T-helper 9 cell (primary cell): ENCODE measurements around the gene PTGES2.
A peak's percentile ranks its signal among the peaks of the same experiment; 100 is the strongest.

Experiments used
- DNase-seq: peaks from one replicate; pipeline ENCODE4 v3.0.0-alpha.2; 2020

Gene PTGES2

DNA sequence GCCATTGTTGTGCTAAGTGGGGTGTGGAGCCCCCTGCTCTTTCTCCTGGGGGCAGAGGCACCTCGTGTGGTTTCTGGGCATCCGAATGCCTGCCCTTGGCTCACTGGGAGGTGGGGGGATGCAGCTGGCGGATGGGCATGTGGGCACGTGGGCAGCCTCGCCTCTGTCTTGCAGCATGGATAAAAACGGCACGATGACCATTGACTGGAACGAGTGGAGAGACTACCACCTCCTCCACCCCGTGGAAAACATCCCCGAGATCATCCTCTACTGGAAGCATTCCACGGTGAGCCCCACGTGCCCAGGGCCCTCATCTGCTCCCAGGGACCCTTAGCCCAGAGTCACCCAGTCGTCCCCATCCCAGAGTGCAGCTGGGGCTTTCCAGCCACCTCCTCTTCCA is 25.3 kb downstream of the PTGES2 start:
- no peak for DNase-seq

DNA sequence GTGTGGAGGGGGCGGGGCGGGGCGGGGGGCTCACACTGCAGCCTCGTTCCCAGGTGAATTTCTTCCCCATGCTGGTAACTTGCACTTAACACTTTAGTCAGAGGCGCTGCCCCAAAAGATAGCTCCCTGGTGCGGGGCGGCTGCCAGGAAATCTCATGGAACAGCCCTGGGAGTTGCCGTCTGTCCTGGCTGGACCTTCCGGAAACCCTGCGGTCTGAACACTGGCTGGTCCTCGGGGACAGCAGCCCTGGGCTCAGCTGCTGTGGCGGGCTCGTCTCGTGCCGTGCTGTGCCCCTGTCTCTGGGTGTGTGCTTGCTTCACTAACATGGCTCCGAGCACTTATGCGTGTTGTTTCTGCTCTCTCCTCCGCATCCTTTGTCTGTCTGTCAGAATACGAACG is 25.8 kb downstream of the PTGES2 start:
- DNase-seq, result no peak

DNA sequence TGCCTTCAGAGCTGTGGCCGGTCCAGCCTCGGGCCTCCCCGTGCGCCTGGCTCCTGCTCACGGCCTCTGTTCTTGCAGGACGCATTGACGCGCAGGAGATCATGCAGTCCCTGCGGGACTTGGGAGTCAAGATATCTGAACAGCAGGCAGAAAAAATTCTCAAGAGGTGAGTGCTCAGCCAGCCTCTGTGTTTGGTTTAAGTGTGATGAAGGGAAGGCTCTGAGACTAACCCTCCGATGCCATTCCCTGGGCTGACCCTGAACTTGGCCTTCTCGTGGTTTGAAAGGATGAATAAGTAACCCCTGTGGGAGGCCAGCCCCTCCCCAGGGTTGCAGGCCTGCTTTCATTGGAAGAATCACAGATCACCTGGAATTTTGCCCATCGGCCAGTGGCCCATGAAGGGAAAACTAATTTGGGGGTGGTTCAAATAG is 26.3 kb downstream of the PTGES2 start:
- no peak for DNase-seq

DNA sequence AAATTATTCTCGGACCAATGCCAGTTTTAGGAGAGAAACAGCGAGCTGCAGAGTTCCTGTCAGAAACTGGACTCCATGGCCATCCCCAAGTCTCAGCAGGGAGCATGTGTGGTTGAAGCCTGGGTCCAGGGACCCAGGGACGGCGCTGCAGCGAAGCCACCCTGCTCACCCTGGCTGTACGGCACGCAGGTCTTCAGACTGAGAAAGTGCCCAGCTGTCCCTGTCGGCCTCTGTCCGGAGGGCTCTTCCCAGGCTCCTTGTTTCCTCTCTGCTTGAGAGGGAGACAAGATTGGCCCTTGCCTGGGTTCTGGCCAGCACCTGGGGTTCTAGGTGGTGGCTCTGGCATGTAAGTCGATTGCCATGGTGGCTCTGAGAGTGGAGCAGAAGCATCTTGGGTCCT is 26.9 kb downstream of the PTGES2 start:
- no peak for DNase-seq

DNA sequence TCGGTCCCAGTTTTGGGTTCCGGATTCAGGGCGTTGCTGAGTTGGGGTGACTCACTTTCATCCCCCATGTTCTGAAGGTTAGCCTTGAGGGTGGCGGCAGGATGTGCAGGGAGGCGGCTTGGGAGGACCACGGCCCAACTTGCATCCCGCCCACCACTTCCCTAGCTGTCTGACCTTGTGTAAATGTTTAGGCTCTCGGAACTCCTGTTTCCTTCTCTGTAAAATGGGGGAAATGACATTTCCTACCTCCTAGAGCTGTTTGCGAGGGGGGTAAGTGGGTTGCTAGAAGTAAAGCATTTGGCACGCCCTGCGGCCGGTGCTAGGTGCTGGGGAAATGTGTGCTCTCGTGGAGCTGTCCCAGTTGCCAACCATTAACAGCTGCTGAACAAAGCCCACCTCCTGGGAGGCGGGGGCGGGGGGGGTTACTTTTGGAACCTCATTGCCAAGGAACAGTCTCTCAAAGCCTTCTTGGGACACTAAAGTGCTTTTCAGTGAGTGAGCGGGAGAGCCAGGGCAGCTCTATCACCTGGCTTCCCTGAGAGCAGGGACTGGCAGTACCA is 27.5 kb downstream of the PTGES2 start:
- DNase-seq, result no peak

DNA sequence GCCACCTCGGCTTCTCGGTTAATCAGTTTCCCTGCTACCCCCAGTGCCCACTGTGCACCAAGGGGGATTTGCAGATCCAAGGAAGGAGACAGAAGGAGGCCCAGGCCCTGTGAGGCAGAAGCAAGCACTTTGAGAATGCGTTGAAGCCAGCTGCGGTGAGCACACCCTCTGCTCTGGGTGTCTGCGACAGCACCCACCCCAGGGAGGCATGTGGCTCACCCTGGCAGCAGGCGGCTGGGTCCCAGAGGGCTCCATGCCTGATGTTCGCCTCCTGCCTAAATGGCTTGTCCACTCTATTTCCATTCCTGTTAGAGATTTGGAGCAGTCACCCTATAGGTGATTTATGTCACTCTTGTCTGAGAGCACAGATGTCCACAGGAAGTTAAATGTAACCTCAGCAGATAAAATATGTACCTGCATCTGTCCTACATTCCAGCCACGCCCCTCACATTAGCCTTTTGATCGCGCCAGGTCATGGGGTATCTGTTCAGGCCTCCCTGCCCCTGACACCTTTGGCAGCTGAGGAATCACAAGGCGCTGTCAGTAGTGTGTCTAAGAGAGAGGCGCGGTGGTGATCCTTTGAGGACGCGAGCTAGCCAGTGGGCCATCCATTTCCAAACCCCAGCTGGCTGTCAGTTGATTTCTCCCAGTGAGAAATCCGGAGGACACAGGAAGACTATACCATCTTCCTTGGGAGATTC is 28.1 kb downstream of the PTGES2 start:
- no peak for DNase-seq

DNA sequence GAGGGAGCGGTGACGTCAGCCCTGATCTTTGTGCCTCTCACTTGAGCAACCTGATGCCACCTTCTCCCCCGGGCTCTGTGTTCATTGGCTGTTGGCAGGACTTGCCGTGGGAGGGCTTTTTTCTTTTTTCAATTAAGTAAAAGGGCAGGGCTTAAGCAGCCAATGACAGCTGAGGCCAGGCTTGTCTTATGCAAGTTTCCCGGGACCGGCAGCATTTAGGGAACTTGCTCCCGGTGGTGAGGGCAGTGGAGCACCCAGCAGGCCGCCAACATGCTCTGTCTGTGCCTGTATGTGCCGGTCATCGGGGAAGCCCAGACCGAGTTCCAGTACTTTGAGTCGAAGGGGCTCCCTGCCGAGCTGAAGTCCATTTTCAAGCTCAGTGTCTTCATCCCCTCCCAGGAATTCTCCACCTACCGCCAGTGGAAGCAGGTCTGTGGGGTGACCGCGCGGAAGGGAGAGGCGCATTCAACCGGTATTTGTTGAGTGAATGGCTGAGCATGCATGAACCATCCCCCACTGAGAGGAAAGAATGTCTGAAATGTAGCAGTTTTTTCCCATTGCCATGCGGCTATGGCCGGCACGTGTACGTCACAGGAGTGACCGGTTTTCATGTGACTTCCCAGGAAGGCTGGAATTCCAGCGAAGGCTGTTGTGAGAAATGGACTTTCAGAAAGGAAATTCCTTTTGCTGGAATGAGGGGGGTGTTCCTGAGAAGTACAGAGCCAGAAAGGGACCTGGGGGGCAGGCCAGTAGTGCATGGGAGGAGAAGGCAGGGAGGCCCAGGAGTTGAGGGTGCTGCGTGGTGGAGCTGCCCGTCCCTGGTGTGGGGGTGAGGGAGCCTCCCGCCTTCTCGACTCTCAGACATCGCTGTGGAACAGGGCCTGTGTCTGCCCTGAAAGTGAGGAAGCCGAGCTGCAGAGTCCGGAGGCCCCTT is 29.0 kb downstream of the PTGES2 start:
- DNase-seq, result peak; percentile 21

DNA sequence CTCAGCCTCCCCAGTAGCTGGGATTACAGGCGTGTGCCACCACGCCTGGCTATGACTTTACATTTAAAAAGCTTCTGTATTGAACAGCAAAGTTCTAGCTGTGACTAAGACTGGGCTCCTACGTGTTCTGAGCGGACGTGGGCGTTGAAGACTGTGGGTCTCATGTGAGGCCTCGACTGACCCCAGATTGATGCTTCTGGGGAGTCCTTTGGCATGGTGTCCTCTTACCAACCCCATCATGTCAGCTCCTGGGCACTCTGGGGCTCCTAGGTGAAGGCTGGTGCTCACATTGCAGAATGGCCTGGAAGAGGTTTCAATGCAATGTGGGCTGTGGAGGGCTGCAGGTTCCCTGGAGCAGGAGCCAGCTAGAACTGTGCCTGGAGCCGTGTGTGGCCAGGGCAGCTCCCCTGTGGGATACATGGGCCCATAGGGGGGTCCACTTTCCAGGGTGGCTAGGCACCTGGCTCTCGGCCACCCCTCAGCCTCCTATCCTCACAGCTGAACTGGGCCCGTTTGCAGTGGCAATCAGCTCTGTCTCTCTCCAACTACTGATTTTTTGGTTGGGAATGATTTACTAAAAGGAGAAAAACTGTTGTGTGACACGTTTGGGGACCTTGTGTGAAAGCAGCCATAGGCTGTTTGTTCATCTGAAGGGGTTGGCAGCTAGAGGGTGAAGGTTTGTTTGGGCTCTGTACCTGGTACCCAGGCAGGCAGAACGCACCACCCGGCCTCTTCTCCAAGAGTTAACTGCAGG is 29.8 kb downstream of the PTGES2 start:
- DNase-seq, result no peak

DNA sequence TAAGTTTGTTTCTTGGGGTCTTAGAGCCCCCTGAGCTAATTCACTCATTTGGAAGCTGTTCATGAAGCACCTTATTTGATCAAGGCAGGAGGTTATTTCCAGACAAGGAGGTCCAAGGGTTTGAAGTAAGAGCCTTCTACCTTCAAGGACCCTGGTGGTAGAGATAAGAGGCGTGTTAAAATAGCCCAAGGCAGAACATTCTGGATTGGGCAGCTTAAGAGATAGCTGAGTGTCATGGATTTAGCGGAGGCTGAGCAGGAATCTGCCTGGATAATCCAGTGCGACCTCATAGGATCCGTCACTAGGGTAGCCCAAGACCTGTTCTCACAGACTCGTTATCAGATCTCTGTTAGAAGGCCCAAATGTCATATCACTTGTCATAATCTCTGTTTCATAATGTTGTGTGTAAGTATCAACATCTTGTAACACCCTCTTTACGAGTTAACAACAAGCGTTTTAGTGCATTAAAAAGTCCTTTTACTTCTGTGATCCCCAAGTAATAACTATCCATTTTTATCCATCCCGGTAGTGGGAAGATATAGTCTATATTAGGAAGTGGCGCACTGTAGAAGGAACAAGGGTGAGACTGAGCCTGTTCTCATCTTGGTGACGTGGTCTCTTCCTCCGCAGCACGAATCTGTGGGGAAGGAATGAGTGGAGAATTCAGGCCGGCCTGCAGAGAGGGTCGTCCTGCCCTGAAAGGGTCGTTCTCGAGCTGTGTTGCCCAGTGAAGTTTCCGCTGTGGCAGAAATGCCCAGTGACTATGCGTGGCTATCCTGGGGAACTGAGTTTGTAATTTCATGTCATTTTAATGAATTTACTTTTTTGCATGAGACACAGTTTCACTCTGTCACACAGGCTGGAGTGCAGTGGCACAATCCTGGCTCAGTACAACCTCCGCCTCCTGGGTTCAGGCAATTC is 30.7 kb downstream of the PTGES2 start:
- no peak for DNase-seq

DNA sequence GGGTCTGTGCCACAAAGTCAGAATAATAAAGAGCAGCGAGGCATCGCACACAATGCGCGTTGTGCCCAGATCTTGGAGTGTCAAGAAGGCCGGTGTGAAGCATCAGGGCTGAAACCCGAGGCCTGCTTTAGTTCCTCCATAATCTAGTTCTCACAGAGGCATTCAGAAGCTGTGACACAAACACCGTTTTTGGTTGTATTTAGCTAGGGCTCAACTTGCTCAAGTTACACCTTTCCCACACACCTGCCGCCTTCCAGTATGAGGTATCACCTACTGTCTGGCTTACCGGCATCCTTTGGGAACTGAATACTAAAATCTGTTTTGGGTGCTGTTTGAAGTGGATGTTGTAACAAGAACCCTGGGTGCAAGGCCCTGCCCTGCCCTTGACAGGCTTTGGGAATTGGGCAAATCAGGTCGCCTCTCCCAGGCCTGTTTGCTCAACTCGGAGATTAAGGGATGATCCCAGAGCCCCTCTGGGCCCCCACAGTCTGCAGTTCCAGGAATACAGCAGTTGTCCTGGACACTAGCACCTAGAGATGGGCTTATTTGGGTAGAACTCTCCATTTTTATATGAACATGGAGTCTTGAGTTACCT is 32.5 kb downstream of the PTGES2 start:
- no peak for DNase-seq

DNA sequence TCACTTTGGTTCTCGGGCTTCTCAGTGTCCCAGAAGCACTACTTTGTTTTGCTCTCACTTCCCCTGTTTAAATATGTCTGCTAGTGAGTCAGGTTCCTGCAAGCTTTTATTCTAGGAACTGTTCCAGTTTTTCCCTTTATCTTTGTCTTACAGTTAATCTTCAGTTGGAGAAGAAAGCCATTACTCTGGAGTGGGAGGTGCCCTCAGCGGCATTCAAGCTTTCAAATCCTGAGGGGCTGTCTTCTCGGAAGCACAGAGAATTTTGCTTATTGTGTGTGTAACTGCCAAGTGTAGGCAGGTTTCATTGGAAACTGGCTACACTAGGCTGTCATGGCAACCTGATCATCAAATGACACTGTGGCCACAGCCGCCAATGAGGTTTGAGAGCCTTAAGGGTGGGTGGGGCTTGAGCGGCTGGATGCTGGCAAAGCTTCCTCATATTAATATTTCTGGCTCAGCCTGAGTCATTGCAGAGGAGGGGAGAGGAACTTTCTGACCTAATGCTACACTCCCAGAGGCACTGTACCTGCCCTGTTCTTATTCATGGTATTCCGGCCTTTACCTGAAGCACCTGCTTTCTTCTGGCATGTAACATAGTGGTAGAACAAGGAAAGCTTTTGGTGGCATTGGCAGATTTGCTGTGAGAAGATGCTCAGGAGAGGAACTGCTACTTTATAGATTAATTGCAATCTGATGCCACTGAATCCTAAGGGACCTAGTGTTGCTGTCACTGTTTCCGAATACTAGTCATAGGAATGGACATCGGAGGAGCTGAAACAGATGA is 33.2 kb downstream of the PTGES2 start:
- peak; percentile 44 for DNase-seq

DNA sequence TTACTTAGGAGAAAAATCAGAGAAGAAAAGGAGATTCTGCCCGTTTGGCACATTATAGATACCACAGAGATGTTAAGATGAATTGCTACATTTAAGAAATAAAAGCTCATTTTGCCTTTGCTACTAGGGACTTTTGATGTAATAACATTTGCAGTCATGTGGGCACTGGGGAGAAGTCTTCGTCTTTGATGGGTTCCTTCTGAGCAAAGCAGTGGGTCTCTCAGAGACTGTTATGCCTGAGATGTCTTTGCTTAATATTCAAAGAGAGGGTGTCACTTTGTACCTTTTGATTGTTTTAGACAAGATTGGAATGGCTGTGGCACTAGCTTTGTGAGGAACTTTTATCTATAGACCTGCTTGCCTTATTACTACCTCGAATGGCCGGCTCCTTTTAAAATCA is 34.5 kb downstream of the PTGES2 start:
- no peak for DNase-seq

DNA sequence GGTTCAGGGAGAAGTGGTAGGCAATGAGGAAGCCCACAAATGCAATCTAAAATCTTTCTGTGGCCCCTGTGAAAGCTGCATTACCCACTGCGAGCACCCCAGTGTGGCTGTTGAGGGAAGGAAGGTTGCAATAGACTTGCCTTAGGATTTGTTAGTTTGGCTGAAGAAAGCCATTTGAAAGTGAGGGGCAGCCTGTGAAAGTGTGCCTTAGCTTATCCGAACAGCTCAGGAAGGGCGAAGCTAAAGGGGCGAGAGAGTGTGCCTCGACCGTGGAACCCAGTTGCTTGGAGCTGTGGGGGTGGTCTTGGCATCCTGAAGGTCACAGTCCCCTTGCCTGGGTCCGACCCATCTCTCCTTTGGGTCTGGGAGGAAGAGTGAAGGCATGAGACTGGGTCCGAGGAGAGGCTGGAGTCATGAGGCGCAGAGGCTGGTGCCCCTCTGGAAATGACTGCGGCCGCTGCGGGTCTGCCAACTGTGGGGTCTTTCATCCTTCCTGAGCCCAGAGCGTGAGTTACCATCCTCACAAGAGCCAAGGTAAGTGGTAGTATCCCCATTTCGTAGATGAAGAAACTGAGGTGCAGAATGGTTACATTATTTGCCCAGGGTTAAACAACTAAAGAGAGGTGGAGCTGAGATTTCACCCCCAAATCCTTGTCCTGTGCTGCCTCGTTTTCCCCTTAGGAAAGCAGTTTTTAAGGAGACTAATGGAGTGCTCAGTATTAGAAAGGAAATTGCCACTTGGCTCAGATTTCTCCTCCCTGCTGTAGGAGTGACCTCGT is 35.1 kb downstream of the PTGES2 start:
- DNase-seq, result no peak

DNA sequence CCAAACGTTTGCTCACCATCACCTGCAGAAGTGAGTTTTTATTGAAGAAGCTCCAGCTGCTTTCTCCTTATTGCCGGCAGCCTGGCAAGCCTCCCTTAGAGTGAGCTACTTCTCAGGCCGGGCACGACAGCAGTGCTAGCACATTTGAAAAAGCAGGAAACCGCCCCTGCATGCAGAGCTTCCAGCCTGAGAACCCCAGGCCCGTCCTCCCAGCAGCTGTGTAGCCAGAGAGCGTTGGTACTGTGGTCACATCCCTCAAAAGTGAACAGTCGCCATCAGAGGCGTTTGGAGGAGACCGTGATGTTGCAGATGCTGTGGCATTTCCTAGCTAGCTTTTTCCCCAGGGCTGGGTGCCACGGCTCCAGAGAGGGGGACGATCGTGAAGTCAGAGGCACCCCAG is 36.0 kb downstream of the PTGES2 start:
- DNase-seq, result no peak

DNA sequence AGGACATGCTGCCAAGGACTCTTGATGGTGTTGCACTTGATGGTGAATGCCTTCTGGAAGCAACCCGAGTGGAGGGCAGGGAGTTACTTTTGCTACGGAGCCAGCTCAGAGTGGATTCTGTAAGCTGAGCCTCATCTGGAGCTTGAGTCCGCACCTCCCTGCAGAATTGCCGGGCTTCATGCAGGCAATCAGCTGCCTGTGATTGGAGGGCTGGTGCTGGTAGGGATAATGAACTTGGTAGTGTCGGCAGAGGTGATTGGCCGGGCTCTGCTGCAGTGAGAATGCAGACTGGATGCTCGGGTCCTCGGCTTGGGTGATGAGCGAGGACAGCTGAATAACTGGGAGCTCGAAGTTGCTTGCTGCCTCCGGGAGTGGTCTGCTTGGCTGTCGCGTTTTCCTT is 36.4 kb downstream of the PTGES2 start:
- no peak for DNase-seq

DNA sequence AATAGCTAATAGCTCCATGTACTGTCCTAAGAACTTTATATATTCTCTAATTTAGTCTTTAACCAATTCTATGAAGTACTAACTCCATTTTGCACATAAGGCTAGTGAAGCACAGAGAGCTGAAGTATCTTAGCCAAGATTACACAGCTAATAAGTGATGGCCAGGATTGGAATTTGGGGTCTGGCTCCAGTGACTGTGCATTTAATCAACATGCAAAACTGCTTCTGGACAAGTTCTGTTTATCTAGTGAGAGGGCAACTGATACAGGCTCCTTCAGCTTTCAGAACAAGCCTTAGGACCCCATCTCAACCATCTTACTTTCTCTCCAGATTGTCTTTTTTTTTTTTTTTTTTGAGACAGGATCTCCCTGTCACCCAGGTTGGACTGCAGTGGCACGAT is 38.2 kb downstream of the PTGES2 start:
- DNase-seq, result no peak

DNA sequence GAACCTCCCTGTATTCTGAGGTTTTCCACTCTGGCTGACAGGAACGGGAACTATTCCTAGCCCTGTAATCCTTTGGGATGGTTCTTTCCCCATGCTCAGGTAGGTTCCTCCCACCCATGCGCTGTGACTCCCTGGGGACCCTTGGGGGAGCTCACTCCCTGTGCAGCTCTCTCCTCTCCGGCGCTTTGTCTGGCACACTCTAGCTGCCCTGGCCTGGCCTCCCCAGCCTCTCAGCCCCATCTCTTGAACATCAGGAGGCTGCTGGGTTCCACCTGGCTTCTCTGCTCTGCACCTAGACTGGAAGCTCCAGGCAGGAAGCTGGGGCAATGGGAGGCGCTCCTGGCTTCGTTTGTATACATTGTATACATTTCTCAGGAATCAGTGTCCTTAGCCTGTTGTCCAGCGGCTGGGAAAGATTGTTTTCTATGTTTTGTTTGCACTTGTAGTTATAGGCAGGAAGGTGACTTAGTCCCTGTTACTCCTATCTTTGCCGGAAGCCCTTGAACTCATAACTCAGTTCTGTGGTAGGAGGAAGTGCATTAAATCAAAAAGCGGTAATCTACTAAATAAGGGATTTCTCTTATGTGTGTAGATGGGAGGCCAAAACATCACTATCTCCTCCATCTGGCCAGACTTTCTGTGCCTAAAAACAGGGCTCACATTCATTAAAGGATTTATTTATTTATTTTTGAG is 39.1 kb downstream of the PTGES2 start:
- DNase-seq, result no peak

DNA sequence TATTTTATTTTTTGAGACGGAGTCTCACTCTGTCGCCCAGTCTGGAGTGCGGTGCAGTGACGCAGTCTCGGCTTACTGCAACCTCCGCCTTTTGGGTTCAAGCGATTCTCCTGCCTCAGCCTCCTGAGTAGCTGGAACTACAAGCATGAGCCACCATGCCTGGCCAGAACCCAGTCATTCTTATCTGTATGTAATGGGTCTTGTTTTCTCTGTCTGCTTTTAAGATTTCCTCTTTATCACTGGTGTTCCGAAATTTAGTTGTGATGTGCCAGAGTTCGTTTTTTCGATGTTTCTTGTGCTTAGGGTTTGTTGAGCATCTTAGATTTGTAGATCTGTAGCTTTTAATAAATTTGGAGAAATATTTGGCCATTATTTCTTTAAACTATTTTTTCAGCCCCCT is 40.3 kb downstream of the PTGES2 start:
- no peak for DNase-seq

DNA sequence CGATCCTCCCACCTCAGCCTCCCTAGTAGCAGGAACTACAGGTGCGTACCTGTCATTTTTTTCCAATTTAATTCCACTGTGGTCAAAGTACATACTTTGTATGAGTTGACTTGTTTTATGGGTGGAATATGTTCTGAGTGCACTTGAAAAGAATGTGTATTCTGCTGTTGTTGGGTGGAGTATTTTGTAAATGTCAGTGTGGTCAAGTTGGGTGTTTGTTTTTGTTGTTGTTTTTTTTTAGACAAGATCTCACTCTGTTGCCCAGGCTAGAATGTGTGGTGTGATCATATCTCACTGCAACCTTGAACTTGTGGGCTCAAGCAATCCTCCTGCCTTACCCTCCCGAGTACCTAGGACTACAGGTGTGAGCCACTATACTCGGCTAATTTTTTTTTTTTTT is 41.6 kb downstream of the PTGES2 start:
- DNase-seq, result no peak
